ENCODE results near the gene FEZ2. TPM values are rescaled to one million over a fixed set of nuclear protein-coding genes. Genes with fewer than 3 reads are reported as not detected.
A peak's percentile ranks its signal among the peaks of the same experiment; 100 is the strongest.

FEZ2 gene
- total and polyA plus RNA-seq, 3 donors from 2014 or later: 46.2 to 63.6 (median 56.6) TPM

DNA sequence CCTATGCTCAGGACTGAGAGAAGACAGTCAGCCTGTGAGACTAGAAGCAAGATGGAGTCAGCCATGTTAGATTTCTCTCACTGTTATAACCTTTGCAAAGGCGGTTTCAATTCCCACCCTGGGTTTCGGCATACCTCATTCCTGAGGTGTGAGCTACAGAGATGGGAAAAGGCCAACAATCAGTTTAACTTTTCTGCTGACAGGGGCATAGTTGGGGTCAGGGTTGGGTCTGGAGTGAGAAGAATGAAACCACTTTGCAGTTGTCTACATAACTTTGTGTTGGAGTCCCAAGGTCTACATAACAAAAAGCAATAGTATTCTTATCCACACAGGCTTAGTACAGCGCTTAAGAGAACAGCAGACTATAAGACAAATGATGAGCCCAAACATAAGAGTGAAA lies 28.1 kb upstream of the FEZ2 start:
- Histone ChIP-seq H3K27me3 (no peaks in the 10 kb centered on the region), H3K9me3 (no peaks in the 10 kb centered on the region), H3K36me3 (ENCODE audit: low read depth, missing control alignments) (no peaks in the 10 kb centered on the region), H3K4me3 (no peak overlapping the region), H3K27ac (no peak overlapping the region), H3K4me1 (no peaks in the 10 kb centered on the region)
- DNase-seq: no peak
- WGBS, 2 donors: 89 to 99% methylated on average over 3 of the region's 3 CpGs
- TF ChIP-seq POLR2A (IDR thresholded peaks at IDR 0.05) (no peak), CTCF (IDR thresholded peaks at IDR 0.05) (no peak)
- intact Hi-C loops (cut with DNase I; ENCODE audit: low total_unique reads): no loop called here

DNA sequence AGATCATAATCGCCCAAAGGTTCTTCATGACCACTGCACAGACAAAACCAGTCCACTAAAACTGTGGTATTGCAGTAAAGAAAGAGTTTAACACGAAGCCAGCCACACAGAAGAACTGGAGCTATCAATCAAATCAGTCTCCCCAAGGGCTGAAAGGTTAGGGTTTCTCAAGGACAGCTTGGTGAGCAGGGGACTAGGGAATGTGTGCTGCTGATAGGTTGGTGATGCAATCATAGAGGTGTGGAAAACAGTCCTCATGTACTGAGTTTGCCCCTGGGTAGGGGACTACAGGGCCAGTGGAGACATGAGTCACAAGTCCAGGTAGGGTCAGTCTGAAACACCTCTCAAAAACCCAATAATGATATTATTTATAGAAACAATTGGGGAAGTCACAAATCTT lies 27.3 kb upstream of the FEZ2 start:
- intact Hi-C loops (cut with DNase I; ENCODE audit: low total_unique reads): no loop called here
- Histone ChIP-seq H3K36me3 (ENCODE audit: low read depth, missing control alignments) (no peaks in the 10 kb centered on the region), H3K4me3 (no peak overlapping the region), H3K27ac (no peak overlapping the region), H3K4me1 (no peaks in the 10 kb centered on the region), H3K9me3 (no peaks in the 10 kb centered on the region), H3K27me3 (no peaks in the 10 kb centered on the region)
- no peak for DNase-seq
- TF ChIP-seq CTCF (IDR thresholded peaks at IDR 0.05): no peak
- TF ChIP-seq POLR2A (IDR thresholded peaks at IDR 0.05): no peak
- WGBS, 2 donors: 87 to 91% methylated on average over 2 of the region's 2 CpGs

- no peak overlapping the region for H3K4me3 ChIP-seq
- TF ChIP-seq CTCF (IDR thresholded peaks at IDR 0.05): no peak
- TF ChIP-seq POLR2A (IDR thresholded peaks at IDR 0.05): no peak
- H3K27me3 ChIP-seq: no peaks in the 10 kb centered on the region
- DNase-seq: no peak
- H3K9me3 ChIP-seq: no peaks in the 10 kb centered on the region
- H3K4me1 ChIP-seq: no peaks in the 10 kb centered on the region
- H3K27ac ChIP-seq: no peak overlapping the region
- WGBS, 2 donors: 75 to 86% methylated on average over 2 of the region's 2 CpGs
- intact Hi-C loops (cut with DNase I; ENCODE audit: low total_unique reads): no loop called here
- no peaks in the 10 kb centered on the region for H3K36me3 ChIP-seq (ENCODE audit: low read depth, missing control alignments)
Observed at GRCh38 chr2:36620321-36620720, 22.4 kb upstream of the FEZ2 start.

DNA sequence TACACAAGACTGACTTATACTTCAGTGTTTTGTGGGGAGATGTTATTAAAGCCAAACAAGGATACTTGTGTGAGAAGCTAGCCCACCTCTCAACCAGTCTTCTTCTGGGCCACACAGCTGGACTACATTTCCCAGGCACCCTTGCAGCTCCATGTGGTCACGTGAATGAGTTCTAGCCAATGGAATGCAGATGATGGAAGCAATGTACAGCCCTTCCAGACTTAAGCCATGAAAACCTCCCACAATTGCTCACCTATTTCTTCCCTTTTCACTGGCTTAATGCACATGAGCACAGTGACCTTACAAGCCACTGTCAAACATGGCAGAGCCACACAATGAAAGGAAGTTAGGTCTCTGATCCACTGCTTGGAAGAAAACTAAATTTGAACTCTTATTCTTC lies 20.4 kb upstream of the FEZ2 start:
- intact Hi-C loops (cut with DNase I; ENCODE audit: low total_unique reads): no loop called here
- Histone ChIP-seq H3K4me3 (no peak overlapping the region), H3K9me3 (no peaks in the 10 kb centered on the region), H3K4me1 (no peaks in the 10 kb centered on the region), H3K27me3 (no peaks in the 10 kb centered on the region), H3K27ac (no peak overlapping the region), H3K36me3 (ENCODE audit: low read depth, missing control alignments) (no peaks in the 10 kb centered on the region)
- 22 to 52% methylated on average over 1 of the region's 1 CpG for WGBS, 2 donors
- peak; percentile 82 for DNase-seq
- no peak for TF ChIP-seq CTCF (IDR thresholded peaks at IDR 0.05)
- TF ChIP-seq POLR2A (IDR thresholded peaks at IDR 0.05): no peak

DNA sequence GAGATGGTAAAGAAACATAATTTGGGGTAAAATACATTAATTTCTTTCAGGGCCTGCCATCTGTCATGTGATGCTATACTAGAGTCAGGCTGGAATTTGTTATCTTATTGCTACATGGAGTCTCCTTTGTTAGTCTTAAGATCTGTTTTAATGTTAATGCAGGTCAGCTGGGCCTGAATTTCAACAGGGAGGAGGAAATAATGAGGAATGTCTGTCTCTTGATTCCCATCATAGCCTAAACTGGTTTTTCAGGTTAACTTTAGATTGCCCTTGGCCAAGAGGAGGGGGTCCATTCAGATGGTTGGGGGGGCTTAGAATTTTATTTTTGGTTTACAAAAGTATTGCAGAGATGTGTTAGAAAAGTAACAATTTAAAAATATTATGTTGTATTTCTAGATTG lies 19.0 kb upstream of the FEZ2 start:
- no peaks in the 10 kb centered on the region for H3K4me1 ChIP-seq
- DNase-seq: no peak
- TF ChIP-seq CTCF (IDR thresholded peaks at IDR 0.05) (no peak), POLR2A (IDR thresholded peaks at IDR 0.05) (no peak)
- H3K27ac ChIP-seq: no peak overlapping the region
- H3K36me3 ChIP-seq (ENCODE audit: low read depth, missing control alignments): no peaks in the 10 kb centered on the region
- H3K4me3 ChIP-seq: no peak overlapping the region
- no peaks in the 10 kb centered on the region for H3K27me3 ChIP-seq
- H3K9me3 ChIP-seq: no peaks in the 10 kb centered on the region
- intact Hi-C loops (cut with DNase I; ENCODE audit: low total_unique reads): no loop called here

Data from testis (tissue), 3 donors.